LHCN-M2 (cell line): ENCODE data around the gene COL4A6. TPM values are rescaled to one million over a fixed set of nuclear protein-coding genes. Genes with fewer than 3 reads are reported as not detected.

Experiments
- total RNA-seq: library from RNA; depleted of rRNA; stranded (reverse); fragments of >200 nt; gene quantifications from 2 replicates; pipeline ENCODE4 v1.2.3, GENCODE V29; 2014; rRNA removed

Gene COL4A6
- total RNA-seq, 1 experiment from 2014 or later = 0.75 TPM

Other genes starting within 250 kb of the COL4A6 start
- 20.7 and 23.3 TPM in 2 replicates for gene COL4A5, start 1.4 kb upstream of the COL4A6 start, total RNA-seq